NK-92 (cell line): Measurements from ENCODE around the gene C10orf105.

Source experiments
- DNase-seq: peaks from one replicate; lab custom pipeline; 2025; ENCODE audit not compliant: unreplicated experiment; lab: John Stamatoyannopoulos, UW

The C10orf105 gene

DNA sequence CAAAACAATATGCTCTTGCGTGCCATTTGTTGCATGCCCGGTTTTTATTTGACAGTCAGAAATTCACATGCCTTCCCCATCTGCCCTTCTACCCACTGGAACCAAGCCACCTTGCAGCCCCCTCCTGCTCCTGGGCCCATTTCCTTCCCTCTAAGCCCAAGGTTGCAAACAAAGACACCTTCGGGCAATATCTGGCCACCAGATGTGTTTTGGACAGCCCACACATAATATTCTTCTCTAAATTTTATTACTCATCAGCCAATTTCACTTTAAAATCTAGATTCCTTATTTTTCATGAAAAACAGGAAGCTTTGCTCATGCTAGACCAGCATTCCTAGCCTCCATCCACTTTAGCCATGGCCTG, 18.2 kb upstream of the C10orf105 start:
- no peak for DNase-seq

DNA sequence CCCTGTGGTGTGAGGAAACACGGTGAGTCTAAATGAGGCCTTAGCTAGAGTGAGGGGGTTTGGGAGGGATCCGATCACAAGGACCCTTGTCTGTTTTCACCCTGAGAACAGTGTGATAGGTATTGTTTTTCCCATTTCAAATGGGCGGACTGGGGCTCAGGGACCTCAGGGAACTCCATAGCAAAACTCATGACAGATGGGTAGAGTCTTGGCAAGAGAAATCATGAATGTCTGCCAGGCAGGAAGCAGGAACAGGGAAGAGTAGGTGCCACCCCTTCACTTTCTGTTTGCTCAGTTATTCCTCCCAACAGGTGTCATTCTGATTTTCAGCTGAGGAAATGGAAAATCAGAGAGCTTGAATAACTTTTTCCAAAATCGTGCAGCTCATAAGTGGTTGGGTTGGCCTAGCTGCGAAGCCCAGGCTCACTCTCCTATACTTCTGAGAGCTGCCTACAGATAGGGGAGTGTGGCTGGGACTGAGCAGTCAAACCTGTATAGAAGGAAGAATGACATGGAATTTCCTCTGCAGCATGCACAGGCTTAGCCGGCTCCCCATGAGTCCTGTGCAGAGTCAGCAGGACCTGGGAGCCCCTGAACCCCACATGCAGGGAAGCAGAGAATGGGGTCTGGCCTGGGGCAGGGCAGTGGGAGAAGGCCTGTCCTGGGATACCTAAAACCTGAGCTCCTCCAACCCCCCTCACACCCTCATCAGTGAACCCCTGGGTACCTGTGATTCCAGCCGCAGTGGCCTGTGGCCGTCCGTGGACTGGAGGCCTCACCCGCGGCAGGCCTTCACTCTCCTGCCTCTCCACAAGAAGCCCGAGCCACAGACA, 17.6 kb upstream of the C10orf105 start:
- DNase-seq, result no peak

DNA sequence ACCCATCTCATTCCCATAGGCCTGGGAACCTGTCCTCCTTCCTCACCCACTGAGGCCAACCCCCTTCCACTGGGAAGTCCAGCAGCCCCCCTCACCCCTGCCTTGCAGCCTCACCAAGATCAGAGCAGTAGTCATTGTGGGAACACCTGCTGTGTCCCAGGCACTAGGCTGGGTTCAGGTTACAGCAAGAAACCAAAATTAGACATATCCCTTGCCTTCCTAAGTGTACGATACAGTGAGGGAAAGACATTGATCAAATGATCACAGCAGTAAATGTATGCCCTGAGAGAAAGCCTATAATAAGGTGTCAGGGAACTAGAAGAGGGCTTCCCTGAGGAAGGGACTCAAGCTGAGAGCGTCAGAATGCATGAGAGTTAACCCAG, 17.0 kb upstream of the C10orf105 start:
- DNase-seq, result no peak

DNA sequence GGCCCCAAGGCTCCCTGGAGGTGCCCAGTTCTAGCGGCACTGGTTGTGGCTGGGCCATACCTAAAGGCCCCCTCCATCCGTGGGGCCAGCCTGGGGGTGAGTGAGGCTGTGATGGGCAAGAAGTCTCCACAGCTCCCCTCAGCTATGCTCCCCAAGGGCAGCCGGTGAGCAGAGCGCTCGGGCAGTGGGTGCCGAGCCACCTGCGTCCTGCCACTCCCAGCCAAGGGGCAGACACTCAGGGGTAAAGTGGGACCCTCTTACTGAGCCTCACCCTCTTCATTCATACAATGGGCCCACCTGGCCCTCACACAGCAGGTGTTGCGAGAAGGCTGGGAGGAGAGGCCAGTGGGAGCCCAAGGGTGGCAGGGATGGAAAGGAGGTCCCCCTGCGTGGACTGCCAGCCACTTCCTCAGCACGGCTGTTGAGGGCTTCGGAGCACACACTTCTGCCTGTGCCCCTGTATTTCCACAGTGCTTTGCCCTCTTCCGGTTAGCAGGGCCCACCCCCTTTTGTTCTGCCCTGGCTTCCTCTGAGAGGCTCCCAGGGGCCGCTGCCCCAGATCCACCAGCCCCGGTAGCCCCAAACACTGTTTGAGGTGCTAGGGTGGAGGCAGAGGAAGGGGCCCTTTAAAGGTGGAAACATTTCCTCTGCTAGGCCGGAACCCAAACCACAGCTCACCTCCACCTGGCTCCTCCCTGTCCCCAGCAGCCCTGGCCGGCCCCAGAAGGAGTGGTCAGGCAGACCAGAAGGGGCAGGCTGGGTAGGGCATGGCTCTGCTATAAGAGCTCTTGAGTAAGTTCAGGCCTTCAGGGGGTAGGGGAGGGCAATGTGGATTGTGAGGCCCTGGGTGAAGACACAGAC, 16.4 kb upstream of the C10orf105 start:
- no peak for DNase-seq

DNA sequence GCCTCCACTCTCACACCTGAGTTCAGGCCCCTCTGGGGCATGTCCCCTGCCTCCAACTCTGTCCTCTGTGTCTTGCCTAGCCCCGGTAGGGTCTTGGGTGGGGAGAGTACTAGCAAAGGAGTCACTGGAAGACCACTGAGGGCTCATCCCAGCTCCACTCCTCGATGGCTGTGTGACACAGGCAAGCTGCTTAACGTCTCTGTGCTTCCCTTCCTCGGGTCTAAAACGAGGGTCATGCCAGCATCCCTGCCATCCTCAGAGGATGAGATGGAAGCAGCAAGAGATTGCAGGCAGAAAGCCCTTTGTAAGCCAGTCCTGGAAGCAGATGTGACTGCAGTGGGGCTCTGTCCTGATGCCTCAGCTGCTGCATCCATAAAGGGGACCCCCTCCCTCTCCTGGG, 15.2 kb upstream of the C10orf105 start:
- no peak for DNase-seq

DNA sequence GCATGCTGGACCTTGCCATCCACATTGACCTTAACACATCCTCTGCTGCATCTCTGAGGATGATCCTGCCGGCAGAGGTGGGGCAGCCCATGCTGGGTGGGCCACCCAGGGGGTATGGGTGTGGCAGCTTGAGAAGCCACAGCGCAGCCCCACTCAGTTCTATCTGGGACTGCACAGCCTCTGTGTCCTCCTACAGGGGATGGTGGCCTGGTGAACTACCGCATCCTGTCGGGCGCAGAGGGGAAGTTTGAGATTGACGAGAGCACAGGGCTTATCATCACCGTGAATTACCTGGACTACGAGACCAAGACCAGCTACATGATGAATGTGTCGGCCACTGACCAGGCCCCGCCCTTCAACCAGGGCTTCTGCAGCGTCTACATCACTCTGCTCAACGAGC, 12.2 kb upstream of the C10orf105 start:
- DNase-seq, result no peak

DNA sequence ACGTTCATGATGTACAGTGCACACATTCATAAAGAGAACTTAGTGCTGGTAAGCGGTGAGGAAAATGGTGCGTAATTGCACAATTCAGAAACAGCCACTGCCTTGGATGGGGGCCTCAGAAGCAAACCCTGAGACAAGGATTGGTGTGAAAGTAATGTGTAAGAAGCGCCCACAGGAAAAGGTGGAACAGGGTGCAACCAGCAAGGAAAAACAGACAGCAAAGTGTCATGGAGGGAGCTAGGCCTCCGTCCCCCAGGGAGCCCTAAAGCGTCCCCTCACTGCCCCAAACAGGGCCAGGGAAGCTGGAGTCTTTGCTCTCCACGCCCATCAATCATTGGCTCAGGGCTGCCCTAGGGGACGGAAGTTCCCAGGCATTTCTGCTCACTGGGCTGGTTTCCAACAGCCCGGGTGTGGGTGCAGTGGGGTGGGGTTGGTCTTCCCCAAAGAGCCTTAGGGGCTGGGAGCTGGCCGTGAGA, 9.6 kb upstream of the C10orf105 start:
- no peak for DNase-seq

DNA sequence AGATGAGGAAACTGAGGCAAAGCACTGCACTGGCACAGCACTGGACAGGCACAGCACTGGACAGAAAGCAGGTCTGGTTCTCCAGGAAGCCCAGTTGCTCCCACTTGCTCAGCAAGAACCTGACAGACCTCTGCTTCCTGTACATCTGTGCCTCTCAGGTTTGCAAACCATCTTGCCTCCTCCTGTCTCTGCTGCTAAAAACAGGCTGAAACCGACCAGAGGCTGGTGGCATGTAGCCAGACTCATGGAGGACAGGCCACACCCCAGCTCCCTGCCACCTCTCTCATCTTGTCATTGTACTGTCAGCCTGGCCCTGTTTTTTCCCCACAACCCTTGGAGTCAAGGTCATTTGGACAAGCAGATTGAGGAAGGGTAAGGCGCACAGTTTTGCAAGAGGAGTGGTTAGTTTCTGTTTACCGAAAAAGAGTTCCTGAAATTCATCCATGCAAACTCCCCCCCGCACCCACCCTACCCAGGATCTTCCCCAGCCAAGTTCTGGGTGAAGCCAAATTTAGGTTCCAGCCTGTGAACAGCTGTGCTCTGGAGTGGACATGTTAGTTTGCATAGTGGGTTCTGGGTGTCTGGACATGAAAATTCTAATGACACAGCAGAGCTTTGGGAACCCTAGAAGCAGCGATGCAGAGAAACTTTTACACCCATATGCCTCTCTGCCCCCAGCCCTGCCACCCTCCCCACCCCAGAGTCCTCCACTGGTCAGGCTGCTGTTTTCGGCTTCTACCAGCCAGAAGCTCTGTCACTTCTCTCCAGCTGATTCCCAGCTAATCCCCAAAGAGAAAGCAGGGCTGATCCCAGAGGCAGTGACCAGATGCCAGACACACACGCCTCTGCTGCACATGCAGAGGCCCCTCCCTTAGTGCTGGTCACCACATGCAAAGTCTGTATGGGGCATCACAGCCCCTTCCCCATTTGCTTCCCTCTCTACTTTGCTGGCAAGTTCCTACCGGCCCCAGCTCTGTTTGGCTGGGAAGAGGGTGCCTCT, 8.5 kb upstream of the C10orf105 start:
- peak; percentile 26 for DNase-seq

DNA sequence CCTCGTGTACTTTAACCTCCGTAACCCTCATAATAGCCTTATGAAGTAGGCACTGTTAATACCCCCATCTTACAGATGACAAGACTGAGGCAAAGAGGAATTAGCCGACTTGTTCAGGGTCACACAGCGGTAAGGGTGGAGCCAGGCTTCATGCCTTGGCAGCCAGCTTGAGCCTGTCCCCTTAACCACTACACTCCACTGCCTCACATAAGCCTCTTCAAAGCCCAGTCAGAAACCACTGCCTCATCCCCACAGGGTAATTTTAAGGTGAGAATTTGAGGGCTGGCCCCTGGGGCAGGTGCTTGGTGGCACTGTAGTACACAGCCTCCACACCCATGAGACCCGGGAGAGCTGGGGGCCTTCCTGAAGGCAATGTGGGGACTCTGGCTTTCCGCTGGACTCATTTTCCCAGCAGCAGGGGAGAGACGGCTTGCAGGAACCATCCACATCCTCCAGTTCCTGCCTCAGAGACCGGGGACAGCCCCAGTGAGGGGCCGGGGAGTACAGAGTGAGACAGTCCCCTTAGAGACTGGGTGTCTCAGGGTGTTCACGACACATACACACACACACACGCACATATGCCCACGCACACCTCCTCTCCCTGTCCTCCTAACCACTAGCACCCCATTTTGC, 7.6 kb upstream of the C10orf105 start:
- no peak for DNase-seq

DNA sequence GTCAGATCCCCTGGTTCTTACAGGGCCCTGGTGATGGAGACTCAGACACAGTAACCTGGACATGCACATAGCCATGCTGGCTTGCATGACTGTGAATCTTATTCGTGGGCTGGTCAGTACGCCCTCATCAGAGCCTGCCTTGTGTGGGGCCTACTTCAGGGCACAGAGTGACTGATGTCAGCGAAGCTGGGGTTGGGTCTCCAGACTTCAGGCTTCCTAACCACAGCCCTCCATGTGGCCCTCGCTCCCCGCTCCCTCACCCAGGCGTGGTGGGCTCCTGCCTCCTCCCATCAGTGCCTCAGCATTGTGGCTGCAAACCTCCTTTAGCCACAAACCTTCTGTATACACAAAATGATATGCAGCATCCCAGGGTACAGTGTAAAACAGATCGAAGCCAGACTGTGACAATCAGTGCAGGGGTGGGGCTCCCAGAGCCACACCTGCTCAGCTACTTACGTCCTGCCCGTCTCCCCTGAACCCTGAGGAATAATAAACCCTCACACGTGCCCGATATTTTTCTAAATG, 7.1 kb upstream of the C10orf105 start:
- DNase-seq, result no peak

DNA sequence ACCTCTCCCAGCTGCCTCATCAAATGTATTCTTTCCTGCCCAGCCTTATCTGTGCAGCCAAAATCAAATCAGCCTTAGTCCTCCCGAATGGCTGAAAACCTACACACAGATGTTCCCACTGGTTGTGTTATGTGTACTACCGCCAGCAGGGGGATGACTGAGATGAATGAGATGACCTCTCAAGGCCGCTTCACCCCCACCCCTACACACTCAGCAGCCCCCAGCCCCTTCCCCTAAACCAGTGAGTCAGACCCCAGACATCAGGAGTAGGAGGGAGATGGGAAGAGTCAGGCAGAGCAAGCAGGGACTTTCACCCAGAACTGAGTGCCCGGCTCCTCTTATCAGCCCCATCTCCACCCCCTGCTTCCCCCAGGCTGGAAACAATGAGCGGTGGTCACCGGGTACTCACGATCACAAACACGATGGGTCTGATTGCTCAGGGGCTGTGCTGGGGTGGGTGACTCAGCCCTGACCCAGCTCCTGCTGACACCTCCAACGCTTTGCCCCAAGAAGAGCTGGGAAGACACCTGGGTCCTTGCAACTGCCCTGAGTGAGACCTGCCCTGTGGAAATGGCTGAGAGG, 6.5 kb upstream of the C10orf105 start:
- no peak for DNase-seq

DNA sequence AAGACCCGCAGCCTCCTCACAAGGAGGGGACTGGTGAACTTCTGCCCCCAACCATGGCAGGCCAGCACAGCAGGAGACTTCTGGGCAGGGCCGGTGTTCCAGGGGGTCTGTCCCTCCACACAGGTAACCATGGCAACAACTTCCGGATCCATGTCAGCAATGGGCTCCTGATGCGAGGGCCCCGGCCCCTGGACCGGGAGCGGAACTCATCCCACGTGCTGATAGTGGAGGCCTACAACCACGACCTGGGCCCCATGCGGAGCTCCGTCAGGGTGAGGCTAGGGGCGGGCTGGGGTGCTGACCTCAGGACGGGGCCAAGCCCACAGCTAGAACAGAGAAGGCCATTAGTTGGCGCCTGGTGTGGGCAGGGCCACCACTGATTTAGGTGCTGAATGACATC, 5.7 kb upstream of the C10orf105 start:
- no peak for DNase-seq

DNA sequence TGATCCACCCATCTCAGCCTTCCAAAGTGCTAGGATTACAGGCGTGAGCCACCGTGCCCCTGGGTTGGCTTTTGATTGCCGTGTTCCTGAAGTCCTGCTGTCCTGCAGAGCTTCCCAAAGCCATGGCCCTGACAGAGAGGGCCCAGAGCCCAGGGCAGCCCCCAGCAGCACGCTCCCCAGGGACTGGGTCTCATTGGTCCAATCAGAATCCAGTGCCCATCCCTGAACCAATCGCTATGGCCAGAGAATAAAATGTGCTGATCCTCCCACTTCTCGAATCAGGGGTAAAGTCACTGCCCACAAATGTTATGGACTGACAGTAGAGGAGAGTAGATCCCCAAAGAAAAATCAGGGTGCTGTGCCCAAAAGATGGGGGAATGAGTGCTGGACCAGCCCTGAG, 5.0 kb upstream of the C10orf105 start:
- DNase-seq, result no peak

DNA sequence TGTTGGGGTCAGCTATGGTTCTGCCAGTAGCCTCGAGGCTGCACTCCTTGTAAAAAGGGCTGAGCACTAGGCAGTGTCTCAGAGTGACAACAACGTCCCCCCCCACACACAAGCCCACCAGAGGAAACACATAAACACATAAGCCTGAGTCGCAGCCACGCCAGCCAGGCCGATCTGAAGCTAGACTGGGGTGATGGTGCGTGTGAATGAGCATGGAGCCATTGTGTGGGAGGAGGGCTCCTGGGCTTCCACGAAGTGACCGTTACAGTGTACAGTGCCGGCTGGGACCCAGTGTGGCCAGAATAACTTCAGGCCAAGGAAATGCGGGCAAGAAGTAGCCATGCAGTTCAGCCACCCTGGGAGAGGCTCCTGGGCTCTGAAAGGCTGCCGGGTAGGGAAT, 3.7 kb upstream of the C10orf105 start:
- DNase-seq, result no peak

DNA sequence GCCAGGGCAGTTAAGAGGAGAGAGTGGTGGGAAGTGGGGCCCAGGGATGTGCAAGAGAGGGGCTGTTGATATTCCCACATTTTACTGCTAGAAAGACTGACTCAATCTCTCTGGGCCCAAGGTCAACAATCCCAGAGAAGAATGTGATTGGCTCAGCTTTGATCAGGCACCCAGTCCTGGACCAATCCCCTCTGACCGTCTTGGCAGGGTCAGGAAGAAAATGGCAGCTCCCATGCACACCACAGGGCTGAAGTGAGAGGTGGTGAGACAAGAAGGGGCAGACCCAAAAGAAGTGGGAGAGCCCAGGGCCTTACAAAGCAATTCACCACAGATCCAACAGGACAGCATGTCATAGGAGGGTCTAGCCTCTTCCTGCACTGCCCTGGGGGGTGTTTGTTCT, 3.3 kb upstream of the C10orf105 start:
- DNase-seq, result no peak

DNA sequence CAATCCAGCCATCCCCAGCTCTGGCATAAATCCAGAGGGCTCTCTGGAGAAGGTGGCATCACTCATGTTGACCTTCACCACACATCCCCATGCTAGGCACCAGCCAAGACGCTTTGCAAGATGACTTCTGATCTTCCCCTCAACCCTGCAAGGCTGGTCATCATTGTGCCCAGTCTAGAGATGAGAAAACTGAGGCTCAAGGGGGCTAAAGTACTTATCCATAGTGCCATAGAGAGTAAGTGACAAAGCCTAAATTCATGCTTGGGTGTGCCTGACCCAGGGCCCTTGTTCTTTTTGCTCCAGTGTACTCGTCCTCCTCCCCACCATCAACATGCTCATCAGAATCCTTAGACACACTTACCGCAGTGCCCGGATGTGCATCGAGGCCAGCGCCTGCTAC, 1.7 kb upstream of the C10orf105 start:
- DNase-seq, result no peak

DNA sequence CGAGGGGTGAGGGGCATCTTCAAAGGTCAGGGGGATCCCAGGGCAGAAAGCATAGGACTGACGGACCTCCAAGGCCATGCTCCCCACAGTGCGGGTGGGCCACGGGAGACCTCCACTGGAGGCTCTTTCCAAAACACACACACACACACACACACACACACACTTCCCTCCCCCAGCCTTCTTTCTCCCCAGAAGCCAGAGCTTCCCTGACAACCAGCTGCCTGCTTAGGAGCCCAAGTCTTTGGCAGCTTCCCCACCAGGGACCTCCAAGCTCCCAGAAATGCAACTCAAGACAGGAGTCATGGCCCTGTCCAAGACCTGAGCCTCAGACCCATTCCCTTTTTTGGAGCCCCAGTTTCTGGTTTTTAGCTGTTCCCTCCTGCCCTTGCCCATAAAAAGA, 710 bp upstream of the C10orf105 start:
- no peak for DNase-seq

DNA sequence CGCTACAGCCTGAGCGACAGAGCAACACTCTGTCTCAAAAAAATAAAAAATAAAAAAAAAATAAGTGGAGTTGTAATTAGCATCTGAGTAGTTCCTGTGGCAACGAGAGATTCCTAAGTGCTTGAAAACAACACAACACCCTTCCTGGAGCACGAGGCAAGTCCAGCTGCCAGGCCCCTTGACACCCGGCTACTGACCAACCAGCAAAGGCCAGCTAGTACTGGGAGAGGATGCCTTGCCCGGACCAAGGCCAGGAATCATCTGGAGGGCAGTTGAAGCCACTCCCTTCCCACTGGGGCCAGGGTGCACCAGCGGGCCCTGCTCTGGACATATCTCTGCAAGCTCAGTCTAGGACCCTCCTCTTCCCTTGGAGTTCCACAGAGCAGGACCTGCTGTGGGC, 536 bp downstream of the C10orf105 start:
- DNase-seq, result no peak

DNA sequence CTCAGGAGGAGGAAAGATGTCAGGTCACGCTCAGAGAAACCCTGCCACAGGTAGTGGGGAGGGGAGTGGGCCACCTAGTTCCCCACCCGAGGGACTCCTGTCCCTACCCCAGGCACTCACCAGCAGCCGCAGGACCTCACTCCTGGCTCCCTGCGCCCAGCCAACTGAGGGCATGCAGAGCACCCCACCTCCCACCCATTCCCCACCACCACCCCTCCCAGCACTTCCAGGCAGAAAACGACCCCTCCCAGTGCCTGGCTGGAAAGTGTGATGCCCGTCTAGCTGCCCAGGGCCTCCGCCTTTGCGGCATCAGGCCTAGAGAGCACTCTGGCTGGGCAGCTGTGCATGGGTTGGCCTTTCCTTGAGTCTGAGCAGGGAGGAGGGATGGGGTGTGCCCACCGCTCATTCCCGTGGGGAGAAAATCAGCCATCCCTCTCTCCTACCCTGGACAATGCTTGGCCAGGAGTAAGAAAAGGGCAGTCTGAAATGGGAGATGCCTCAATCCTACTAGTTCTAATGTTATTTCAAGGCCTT, 1.3 kb downstream of the C10orf105 start:
- DNase-seq, result no peak

DNA sequence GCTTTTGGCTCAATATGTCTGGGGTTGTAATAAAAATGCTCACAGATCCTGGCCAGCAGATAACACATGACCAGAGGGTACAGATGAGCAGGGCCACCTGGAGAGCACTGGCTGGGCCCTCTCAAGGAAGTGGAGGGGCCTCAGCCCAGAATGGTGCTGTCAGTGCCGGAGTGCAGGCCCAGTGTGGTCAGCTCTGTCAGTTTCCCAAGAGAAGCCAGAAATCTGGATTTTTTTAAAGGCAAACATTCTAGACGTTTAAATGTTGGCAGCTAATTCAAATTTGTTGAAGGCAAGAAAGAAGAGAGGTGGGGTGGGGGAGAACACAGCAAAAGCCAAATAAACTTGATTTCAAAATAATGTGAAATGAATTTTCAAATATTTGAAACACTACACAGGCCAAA, 2.0 kb downstream of the C10orf105 start:
- no peak for DNase-seq
